Adipocyte (in vitro differentiated cells): ENCODE data around the gene ZIC3.

Experiments
- DNase-seq: peaks from one replicate; pipeline ENCODE4 v3.0.0-alpha.2; 2015; ENCODE audit warnings: low read depth
- H3K27me3 ChIP-seq: replicated peaks from 2 replicates; pipeline ENCODE4 v1.7.0; 2013; ENCODE audit warnings: mild to moderate bottlenecking, low read length, moderate library complexity; ENCODE audit not compliant: control insufficient read depth, insufficient read depth
- H3K36me3 ChIP-seq: 2 replicates; pipeline ENCODE4 v1.7.0; 2013; ENCODE audit warnings: low read length, mild to moderate bottlenecking, moderate library complexity; ENCODE audit not compliant: control insufficient read depth, insufficient read depth, severe bottlenecking
- H3K4me1 ChIP-seq: 2 replicates; pipeline ENCODE4 v1.7.0; 2013; ENCODE audit warnings: mild to moderate bottlenecking, low read length, moderate library complexity; ENCODE audit not compliant: control insufficient read depth, insufficient read depth
- H3K4me3 ChIP-seq: 2 replicates; pipeline ENCODE4 v1.7.0; 2013; ENCODE audit warnings: mild to moderate bottlenecking, low read length, moderate library complexity
- H3K9ac ChIP-seq: 2 replicates; pipeline ENCODE4 v1.7.0; 2013; ENCODE audit warnings: mild to moderate bottlenecking, low read length, moderate library complexity
- H3K9me3 ChIP-seq: 2 replicates; pipeline ENCODE4 v1.7.0; 2013; ENCODE audit warnings: mild to moderate bottlenecking, low read length, moderate library complexity; ENCODE audit not compliant: control insufficient read depth

The ZIC3 gene

DNA sequence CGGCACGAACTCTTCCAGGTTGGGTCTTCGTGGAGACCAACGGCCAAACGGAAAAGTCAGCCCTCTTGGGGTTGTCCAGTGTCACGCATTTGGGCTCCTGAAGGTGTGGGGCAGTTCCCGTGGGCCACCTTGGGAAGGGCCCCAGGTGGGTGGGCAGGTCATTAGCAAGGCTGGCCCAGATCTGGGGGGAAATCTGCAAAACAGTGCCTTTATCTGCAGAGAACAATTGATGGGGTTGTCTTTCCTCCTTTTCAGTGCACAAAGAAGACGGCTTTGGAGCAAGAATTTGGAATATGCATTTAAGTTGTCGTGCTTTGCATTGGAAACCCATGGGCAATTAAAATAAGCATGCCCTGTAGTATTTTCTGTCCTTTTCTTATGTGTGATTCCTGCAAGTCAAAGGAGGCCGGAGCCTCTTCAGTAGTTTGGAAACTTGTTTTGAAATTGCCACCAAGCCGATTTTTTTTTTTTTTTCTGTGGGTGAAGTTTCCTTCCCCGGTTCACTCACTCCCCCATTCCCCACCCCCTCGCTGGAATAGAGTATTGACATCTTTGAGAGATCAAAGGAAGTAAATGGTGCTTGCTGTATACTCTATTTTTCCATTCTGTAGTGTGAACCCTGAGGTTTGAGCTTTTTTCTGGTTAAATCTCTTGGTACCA is 9.8 kb downstream of the ZIC3 start:
- no peak for DNase-seq
- peaks cover 4% of the 10 kb centered on the region for H3K9me3 ChIP-seq
- no peak overlapping the region for H3K4me3 ChIP-seq
- H3K27me3 ChIP-seq: peaks cover 39% of the 10 kb centered on the region
- no peaks in the 10 kb centered on the region for H3K36me3 ChIP-seq
- no peak overlapping the region for H3K9ac ChIP-seq
- H3K4me1 ChIP-seq: no peaks in the 10 kb centered on the region

DNA sequence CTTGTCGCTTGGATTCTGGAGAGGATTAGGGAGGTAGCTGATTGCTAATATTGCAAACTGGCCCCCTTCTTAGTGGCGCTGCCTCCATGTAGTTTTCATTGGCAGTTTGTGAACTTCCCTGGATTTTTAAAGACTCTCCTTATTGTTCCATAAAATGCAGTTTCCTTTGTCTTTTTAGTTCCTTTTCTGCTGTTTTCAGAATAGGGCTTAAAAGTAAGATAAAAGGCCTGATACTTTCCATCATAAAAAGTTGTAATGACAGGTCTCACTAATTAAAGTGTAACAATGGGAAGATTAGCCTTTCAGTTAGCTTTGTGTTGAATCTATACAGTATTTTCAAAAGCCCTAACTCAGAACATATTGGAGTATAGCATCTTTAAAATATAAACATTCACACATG is 21.2 kb downstream of the ZIC3 start:
- no peak for DNase-seq
- Histone ChIP-seq H3K36me3 (no peaks in the 10 kb centered on the region), H3K9me3 (no peaks in the 10 kb centered on the region), H3K27me3 (peaks cover 7% of the 10 kb centered on the region), H3K9ac (no peak overlapping the region), H3K4me1 (no peaks in the 10 kb centered on the region), H3K4me3 (no peak overlapping the region)

DNA sequence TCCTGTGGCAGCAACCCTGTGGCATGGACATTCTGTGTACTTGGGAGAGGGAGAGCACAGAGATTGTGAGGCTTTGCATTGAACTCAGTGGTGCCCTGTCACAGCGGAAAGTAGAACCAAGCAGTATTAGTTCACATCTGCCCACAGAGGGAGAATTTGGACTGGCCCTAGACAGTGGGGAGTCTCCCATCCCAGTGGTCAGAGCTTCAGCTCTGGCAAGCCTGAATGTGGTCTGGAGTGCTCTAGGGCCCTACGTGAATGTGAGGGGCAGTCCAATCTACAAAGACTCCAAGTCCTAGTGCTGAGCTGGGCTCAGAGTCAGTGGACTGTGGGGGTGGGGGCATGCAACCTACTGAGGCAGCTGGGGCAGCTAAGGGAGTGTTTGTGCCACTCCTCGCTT is 34.8 kb downstream of the ZIC3 start:
- DNase-seq: no peak
- Histone ChIP-seq H3K4me3 (no peak overlapping the region), H3K4me1 (no peaks in the 10 kb centered on the region)

More for the DNA sequence above, 34.8 kb downstream of the ZIC3 start:
- H3K27me3 ChIP-seq: no peaks in the 10 kb centered on the region
- no peak overlapping the region for H3K9ac ChIP-seq
- no peaks in the 10 kb centered on the region for H3K36me3 ChIP-seq
- H3K9me3 ChIP-seq: no peaks in the 10 kb centered on the region
